DOHH2 (cell line): ENCODE measurements around the gene ADAM19.

Source experiments
- CTCF ChIP-seq: fragments of 200-600 bp; sonication (generic); IDR thresholded peaks from one replicate; pipeline ENCODE4 v1.5.1; 2014; ENCODE audit warnings: antibody characterized with exemption, mild to moderate bottlenecking, low read depth, low read length; ENCODE audit not compliant: poor library complexity, severe bottlenecking
- EZH2phosphoT487 ChIP-seq: fragments of 200-600 bp; sonication (generic); IDR thresholded peaks from 2 replicates; pipeline ENCODE4 v1.6.1; 2017; ENCODE audit warnings: borderline replicate concordance, mild to moderate bottlenecking, antibody characterized with exemption, low read length, moderate library complexity, mixed read lengths

GRCh38 chr5:157539503-157540022 is 36.0 kb downstream of the ADAM19 start:
- TF ChIP-seq CTCF (no peak), EZH2phosphoT487 (no peak)
